Gastrocnemius medialis (tissue), 4 donors: ENCODE measurements around the gene OR2A42.
"Not testable (repeated sequence)": the region's sequence is repeated elsewhere in the genome, so short reads cannot be mapped to it uniquely, and the experiment has no call there.

Experiments
- CTCF ChIP-seq, 5 experiments: fragments of 450-650 bp in 3 of 5; fragments of 200-600 bp in 2 of 5; sonication (generic) in 2 of 5; IDR thresholded peaks in 4 of 5; conservative IDR thresholded peaks in 1 of 5; 1 replicate in 4 of 5; 2 replicates in 1 of 5; pipeline ENCODE4 v1.5.1; 2016 to 2019; ENCODE audit warnings: antibody characterized with exemption in 5 of 5, mild to moderate bottlenecking in 3 of 5, moderate library complexity in 3 of 5
- POLR2A ChIP-seq, 2 donors: fragments of 450-650 bp; IDR thresholded peaks; one replicate each; pipeline ENCODE4 v1.6.1; 2017; ENCODE audit warnings: antibody characterized with exemption in 2 of 2, mild to moderate bottlenecking in 2 of 2, moderate library complexity in 2 of 2

GRCh38 chr7:144264692-144265091 lies 25.3 kb upstream of the OR2A42 start, which contains the start of gene OR2A7:
- TF ChIP-seq CTCF (IDR thresholded peaks at IDR 0.05 in 4 of 5, conservative IDR thresholded peaks at IDR 0.05 in 1 of 5); POLR2A (IDR thresholded peaks at IDR 0.05): not testable (repeated sequence)
